Right atrium auricular region (tissue), 2 donors: ENCODE measurements around the gene MIGA1. TPM values are rescaled to one million over a fixed set of nuclear protein-coding genes. Genes with fewer than 3 reads are reported as not detected.
"Not testable (repeated sequence)": the region's sequence is repeated elsewhere in the genome, so short reads cannot be mapped to it uniquely, and the experiment has no call there.

Experiments
- DNase-seq: peaks from one replicate; pipeline ENCODE4 v3.0.0-alpha.2; 2019; ENCODE audit warnings: low spot score
- H3K27ac ChIP-seq, 2 donors: fragments of 200-600 bp; sonication (generic); 1 replicate in 1 of 2; 2 replicates in 1 of 2; pipeline ENCODE4 v1.5.1; 2016 to 2019
- H3K27me3 ChIP-seq, 2 donors: fragments of 200-600 bp; sonication (generic); one replicate each; pipeline versions ENCODE4 v1.5.1 to v1.6.0; 2017 to 2019
- H3K36me3 ChIP-seq: fragments of 200-600 bp; sonication (generic); one replicate; pipeline ENCODE4 v1.5.1; 2016
- H3K4me1 ChIP-seq, 2 donors: fragments of 200-600 bp; sonication (generic); one replicate each; pipeline versions ENCODE4 v1.5.1 to v1.6.0; 2017 to 2019
- H3K4me3 ChIP-seq, 2 donors: fragments of 200-600 bp; sonication (generic); 1 replicate in 1 of 2; 2 replicates in 1 of 2; pipeline ENCODE4 v1.5.1; 2017 to 2019; ENCODE audit warnings: mild to moderate bottlenecking in 1 of 2, moderate library complexity in 1 of 2
- H3K9me3 ChIP-seq, 2 donors: fragments of 200-600 bp; sonication (generic); one replicate each; pipeline ENCODE4 v1.5.1; 2019
- CTCF ChIP-seq, 2 donors: fragments of 200-600 bp; sonication (generic); IDR thresholded peaks; one replicate each; pipeline ENCODE4 v1.5.1; 2019; ENCODE audit warnings: antibody characterized with exemption in 2 of 2
- total RNA-seq, 2 donors: library from RNA; depleted of rRNA; stranded (reverse); fragments of >200 nt; gene quantifications; one replicate each; pipeline ENCODE4 v1.1.0, GENCODE V29; 2016

Gene MIGA1
- total RNA-seq, 2 donors from 2014 or later: 8.5 to 10.1 TPM

- H3K27ac ChIP-seq: no peak overlapping the region
- DNase-seq: no peak
- peaks cover 0 to 18% of the 10 kb centered on the region in 2 donors for H3K4me1 ChIP-seq
- H3K4me3 ChIP-seq: no peak overlapping the region
- no peaks in the 10 kb centered on the region for H3K9me3 ChIP-seq
- H3K27me3 ChIP-seq: no peaks in the 10 kb centered on the region
- TF ChIP-seq CTCF (IDR thresholded peaks at IDR 0.05): no peak
- H3K36me3 ChIP-seq: peaks cover 5% of the 10 kb centered on the region
Measured at GRCh38 chr1:77744576-77744975, 34.9 kb upstream of the MIGA1 start.

- not testable (repeated sequence) for DNase-seq, H3K4me3 ChIP-seq, H3K36me3 ChIP-seq, H3K4me1 ChIP-seq, H3K27ac ChIP-seq, H3K9me3 ChIP-seq, H3K27me3 ChIP-seq
Measured at GRCh38 chr1:77749489-77749888, 30.0 kb upstream of the MIGA1 start.

GRCh38 chr1:77756052-77756754 lies 23.2 kb upstream of the MIGA1 start:
- Histone ChIP-seq H3K4me3 (no peak overlapping the region), H3K4me1 (peaks cover 0 to 34% of the 10 kb centered on the region in 2 donors), H3K9me3 (no peaks in the 10 kb centered on the region), H3K27ac (no peak overlapping the region), H3K27me3 (no peaks in the 10 kb centered on the region), H3K36me3 (no peaks in the 10 kb centered on the region)
- TF ChIP-seq CTCF (IDR thresholded peaks at IDR 0.05): no peak
- no peak for DNase-seq

- TF ChIP-seq CTCF (IDR thresholded peaks at IDR 0.05): no peak
- peaks cover 0 to 34% of the 10 kb centered on the region in 2 donors for H3K4me1 ChIP-seq
- H3K9me3 ChIP-seq: no peaks in the 10 kb centered on the region
- H3K27ac ChIP-seq: no peak overlapping the region
- no peaks in the 10 kb centered on the region for H3K36me3 ChIP-seq
- no peak overlapping the region for H3K4me3 ChIP-seq
- no peak for DNase-seq
- no peaks in the 10 kb centered on the region for H3K27me3 ChIP-seq
Measured at GRCh38 chr1:77757066-77757584, 22.3 kb upstream of the MIGA1 start.

GRCh38 chr1:77757603-77758002 lies 21.8 kb upstream of the MIGA1 start:
- H3K27ac ChIP-seq: no peak overlapping the region
- no peaks in the 10 kb centered on the region for H3K36me3 ChIP-seq
- H3K4me1 ChIP-seq: peaks cover 0 to 34% of the 10 kb centered on the region in 2 donors
- TF ChIP-seq CTCF (IDR thresholded peaks at IDR 0.05): no peak
- no peaks in the 10 kb centered on the region for H3K9me3 ChIP-seq
- H3K27me3 ChIP-seq: no peaks in the 10 kb centered on the region
- DNase-seq: no peak
- no peak overlapping the region for H3K4me3 ChIP-seq

- H3K36me3 ChIP-seq: no peaks in the 10 kb centered on the region
- DNase-seq: peak; percentile 76
- peak within 1 kb of the TSS; percentile 87 to 89 for H3K27ac ChIP-seq
- no peaks in the 10 kb centered on the region for H3K27me3 ChIP-seq
- peaks cover 0 to 34% of the 10 kb centered on the region in 2 donors for H3K4me1 ChIP-seq
- H3K4me3 ChIP-seq: peak within 1 kb of the TSS; percentile 95 to 97
- H3K9me3 ChIP-seq: no peaks in the 10 kb centered on the region
- TF ChIP-seq CTCF (IDR thresholded peaks at IDR 0.05): no peak
Measured at GRCh38 chr1:77759071-77760028, 20.1 kb upstream of the MIGA1 start, which contains the start of gene USP33. Gene USP33 (minus strand): TSS chr1:77759852. CDS start chr1:77741697, 18,155 bp downstream.
